Right lobe of liver (tissue), 6 donors: ENCODE data around the gene TBCD. TPM values are rescaled to one million over a fixed set of nuclear protein-coding genes. Genes with fewer than 3 reads are reported as not detected.

Experiments
- ATAC-seq, 4 donors: fragments of 200-7000 bp; cut with Tn5 transposase; one replicate each; pipeline ENCODE4 v1.9.1; 2020; ENCODE audit warnings: mild to moderate bottlenecking in 4 of 4, moderate library complexity in 4 of 4
- DNase-seq, 3 donors: peaks; one replicate each; pipeline ENCODE4 v3.0.0-alpha.2; 2020
- H3K27ac ChIP-seq, 3 donors: fragments of 200-600 bp; one replicate each; pipeline ENCODE4 v1.8.0; 2022
- H3K27me3 ChIP-seq, 2 donors: fragments of 200-600 bp; one replicate each; pipeline ENCODE4 v1.8.0; 2022
- H3K36me3 ChIP-seq, 4 donors: fragments of 200-600 bp; sonication (generic) in 1 of 4; one replicate each; pipeline versions ENCODE4 v1.5.1 to v1.8.0; 2017 to 2022; ENCODE audit warnings: control low read depth in 1 of 4
- H3K4me1 ChIP-seq, 4 donors: fragments of 200-600 bp; sonication (generic) in 1 of 4; one replicate each; pipeline versions ENCODE4 v1.5.1 to v1.8.0; 2017 to 2022; ENCODE audit warnings: control low read depth in 1 of 4
- H3K4me3 ChIP-seq, 3 donors: fragments of 200-600 bp; one replicate each; pipeline ENCODE4 v1.8.0; 2022
- H3K9me3 ChIP-seq, 4 donors: fragments of 200-600 bp; sonication (generic) in 1 of 4; one replicate each; pipeline versions ENCODE4 v1.5.1 to v1.8.0; 2017 to 2022; ENCODE audit warnings: control low read depth in 1 of 4
- POLR2A ChIP-seq: fragments of 450-650 bp; IDR thresholded peaks from one replicate; pipeline ENCODE4 v1.6.1; 2017; ENCODE audit warnings: antibody characterized with exemption, mild to moderate bottlenecking
- WGBS: methylation state at CpG from one replicate; pipeline ENCODE4 v1.1.6; 2018; ENCODE audit warnings: low coverage, low lambda C conversion rate; ENCODE audit not compliant: insufficient coverage; ENCODE audit errors: missing lambda C conversion rate; 5-methylcytosine and 5-hydroxymethylcytosine counted together
- intact Hi-C, 2 donors: fragments of 100-400 bp; cut with DNase I; formaldehyde crosslinking; loops; one replicate each; pipeline versions ENCODE4 v1.11.2 to v1.14.1; 2022
- total RNA-seq, 6 experiments: library from RNA; depleted of rRNA in 2 of 6; stranded (reverse); fragments of >200 nt in 2 of 6; fragmentation: NEBNext Ultra II Directional in 3 of 6; extraction: Animal tissue kit (Norgen Biotek cat#: 25700) in 3 of 6; gene quantifications; one replicate each; pipeline versions ENCODE4 v1.1.0 to v1.2.4, GENCODE V29; 2016 to 2023
- TF ChIP-seq, protein P1 (sequence below), 4 donors: fragments of 200-600 bp in 3 of 4; fragments of 450-650 bp in 1 of 4; IDR thresholded peaks; one replicate each; pipeline versions ENCODE4 v1.5.1 to v1.8.0; 2016 to 2022; ENCODE audit warnings: antibody characterized with exemption in 4 of 4, mild to moderate bottlenecking in 2 of 4
- donor health status: DM: no; HTN: yes; CAD: no.
- donor health status: DM: no; HTN: no; CAD: no.
- donor health status: DM: no; HTN: no; CAD: no.
- donor health status: DM: no; HTN: yes; CAD: no.
- donor health status: DM: no; HTN: yes; CAD: no.

The TBCD gene
- total RNA-seq, 6 experiments from 2014 or later, result 28.0 to 55.7 (median 41.3) TPM

DNA sequence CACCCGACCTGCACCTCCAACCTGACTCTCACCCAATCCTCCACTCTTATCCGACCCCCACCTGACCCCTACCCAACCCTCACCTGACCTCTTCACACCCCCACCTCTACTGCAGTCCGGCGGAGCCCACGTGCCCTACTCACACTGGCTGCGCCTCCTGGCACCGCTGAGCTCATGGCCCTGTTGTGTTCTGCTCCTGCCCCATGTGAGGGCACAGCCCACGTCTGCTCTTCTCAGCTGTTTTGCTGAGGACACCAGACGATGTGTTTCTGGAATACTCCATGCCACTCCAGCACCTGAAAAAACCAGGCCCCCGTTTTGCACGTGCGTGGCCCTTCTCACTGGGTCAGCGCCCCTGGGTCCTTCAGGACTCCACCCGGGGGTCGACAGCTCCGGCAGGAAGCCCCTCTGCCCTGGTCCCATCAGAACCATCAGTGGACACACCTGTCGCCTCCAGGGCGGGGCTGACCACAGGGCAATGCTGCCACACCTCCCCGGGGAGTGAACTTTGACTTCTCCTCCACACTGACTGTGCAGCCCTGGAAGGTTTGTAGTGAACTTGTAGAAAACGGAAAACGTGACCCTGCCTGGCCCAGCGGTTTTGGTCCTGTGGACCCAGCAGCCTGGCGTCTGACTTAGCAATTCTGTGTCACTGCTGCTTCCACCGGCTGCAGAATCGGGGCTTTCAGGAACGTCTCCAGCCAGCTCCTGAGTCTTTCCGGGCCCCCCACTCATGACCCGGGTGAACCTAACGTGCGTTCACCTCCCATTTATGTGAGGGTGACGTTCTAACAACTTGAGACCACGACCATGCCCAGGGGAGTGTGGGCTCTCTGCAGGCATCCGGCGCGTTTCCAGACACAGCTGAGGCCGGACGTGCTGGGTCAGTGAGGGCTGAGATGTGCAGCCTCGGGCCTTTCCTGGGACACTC, 47.7 kb upstream of the TBCD start:
- H3K4me1 ChIP-seq, result peaks cover 0 to 10% (median 3%) of the 10 kb centered on the region in 4 donors
- ATAC-seq, result peak; percentile 89 to 95 (median 92)
- no peaks in the 10 kb centered on the region for H3K9me3 ChIP-seq
- H3K36me3 ChIP-seq, result no peaks in the 10 kb centered on the region
- H3K27ac ChIP-seq, result peak overlapping the region in 2 of 3 donors; percentile 44 to 50
- H3K27me3 ChIP-seq, result no peaks in the 10 kb centered on the region
- no peak for TF ChIP-seq POLR2A
- TF ChIP-seq, protein P1, sequence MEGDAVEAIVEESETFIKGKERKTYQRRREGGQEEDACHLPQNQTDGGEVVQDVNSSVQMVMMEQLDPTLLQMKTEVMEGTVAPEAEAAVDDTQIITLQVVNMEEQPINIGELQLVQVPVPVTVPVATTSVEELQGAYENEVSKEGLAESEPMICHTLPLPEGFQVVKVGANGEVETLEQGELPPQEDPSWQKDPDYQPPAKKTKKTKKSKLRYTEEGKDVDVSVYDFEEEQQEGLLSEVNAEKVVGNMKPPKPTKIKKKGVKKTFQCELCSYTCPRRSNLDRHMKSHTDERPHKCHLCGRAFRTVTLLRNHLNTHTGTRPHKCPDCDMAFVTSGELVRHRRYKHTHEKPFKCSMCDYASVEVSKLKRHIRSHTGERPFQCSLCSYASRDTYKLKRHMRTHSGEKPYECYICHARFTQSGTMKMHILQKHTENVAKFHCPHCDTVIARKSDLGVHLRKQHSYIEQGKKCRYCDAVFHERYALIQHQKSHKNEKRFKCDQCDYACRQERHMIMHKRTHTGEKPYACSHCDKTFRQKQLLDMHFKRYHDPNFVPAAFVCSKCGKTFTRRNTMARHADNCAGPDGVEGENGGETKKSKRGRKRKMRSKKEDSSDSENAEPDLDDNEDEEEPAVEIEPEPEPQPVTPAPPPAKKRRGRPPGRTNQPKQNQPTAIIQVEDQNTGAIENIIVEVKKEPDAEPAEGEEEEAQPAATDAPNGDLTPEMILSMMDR (IDR thresholded peaks at IDR 0.05), result no peak
- peak; percentile 69 to 88 (median 86) for DNase-seq
- 34% methylated on average over 16 of the region's 38 CpGs for WGBS
- no peak overlapping the region for H3K4me3 ChIP-seq
- intact Hi-C loops, result no loop called here

DNA sequence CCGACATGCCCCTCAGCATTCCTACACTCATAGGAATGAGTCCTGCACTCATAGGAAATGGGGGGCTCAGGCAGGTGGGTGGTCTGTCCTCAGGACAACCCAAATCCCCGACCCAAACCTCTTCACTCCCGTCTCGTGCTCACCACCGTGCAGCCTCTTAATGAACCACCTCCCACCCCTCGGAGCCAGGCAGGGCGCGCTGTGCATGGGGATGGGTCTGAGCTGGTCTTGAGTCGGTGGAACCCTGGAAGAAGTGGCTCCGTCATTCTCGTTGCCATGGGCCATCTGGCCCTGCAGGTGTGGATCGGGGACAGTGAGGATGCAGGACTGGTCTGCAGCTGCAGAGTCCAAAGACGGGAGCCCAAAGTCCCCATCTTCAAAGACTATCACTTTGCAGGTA, 47.0 kb upstream of the TBCD start:
- no peaks in the 10 kb centered on the region for H3K27me3 ChIP-seq
- H3K9me3 ChIP-seq, result no peaks in the 10 kb centered on the region
- intact Hi-C loops, result no loop called here
- H3K4me1 ChIP-seq, result peaks cover 0 to 10% (median 3%) of the 10 kb centered on the region in 4 donors
- DNase-seq, result no peak
- WGBS, result 60% methylated on average over 1 of the region's 13 CpGs
- no peaks in the 10 kb centered on the region for H3K36me3 ChIP-seq
- H3K27ac ChIP-seq, result peak overlapping the region in 2 of 3 donors; percentile 44 to 50
- no peak for ATAC-seq
- TF ChIP-seq POLR2A, result no peak
- TF ChIP-seq, protein P1 (IDR thresholded peaks at IDR 0.05), result no peak
- no peak overlapping the region for H3K4me3 ChIP-seq

DNA sequence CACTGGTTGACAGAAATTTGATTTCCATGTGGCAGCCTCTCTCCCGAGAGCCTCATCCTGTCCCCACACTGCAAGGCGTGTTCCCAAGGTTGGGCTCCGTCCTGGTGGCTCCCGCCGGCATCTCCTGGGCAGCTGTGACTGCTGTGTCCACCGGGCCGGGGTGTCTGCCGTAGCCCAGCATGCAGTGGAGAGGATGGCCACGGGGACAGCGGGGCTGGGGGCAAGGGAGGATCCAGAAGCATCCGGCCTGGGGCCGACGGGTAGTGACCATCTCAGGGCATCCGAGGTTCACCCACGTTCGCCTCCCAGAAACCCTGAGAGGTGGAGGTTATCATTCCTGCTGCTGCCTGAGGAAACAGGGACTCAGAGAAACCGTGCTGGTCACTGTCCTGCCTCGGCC, 46.1 kb upstream of the TBCD start:
- ATAC-seq, result no peak
- no peak for DNase-seq
- 80% methylated on average over 1 of the region's 18 CpGs for WGBS

DNA sequence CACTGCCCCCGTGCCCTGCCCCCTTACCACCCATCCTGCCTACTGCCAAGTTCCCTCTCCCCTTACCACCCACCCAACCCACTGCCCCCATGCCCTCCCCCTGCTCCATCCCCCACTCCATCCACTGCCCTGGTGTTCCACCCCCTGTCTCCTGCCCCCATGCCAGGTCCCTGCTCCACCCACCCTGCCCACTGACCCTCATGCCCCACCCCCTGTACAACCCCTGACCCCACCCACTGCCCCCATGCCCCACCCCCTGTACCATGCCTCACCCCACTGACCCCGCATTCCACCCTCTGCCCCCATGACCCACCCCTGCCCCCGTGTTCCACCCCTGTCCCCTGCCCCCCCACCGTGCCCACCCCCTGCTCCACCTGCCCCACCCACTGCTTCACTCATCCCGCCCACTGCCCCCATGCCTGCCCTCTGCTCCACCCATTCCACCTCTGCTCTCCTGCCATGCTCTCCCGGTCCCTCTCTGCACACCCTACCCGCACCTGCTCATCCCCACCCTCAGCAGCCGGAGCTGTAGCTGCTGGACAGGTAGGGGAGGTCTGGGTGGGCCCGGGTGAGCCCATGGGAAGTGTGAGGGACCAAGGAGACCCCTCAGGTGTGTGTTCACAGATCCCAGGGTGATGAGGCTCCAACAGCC, 42.7 kb upstream of the TBCD start:
- ATAC-seq (peak in 1 of 4 donors; percentile 4), DNase-seq (no peak)
- TF ChIP-seq, protein P1 (IDR thresholded peaks at IDR 0.05), result no peak
- no peak for TF ChIP-seq POLR2A
- WGBS, result 69% methylated on average over 8 of the region's 9 CpGs
- Histone ChIP-seq H3K4me3 (no peak overlapping the region), H3K9me3 (no peaks in the 10 kb centered on the region), H3K27me3 (no peaks in the 10 kb centered on the region), H3K36me3 (no peaks in the 10 kb centered on the region), H3K4me1 (peaks cover 0 to 7% (median 3%) of the 10 kb centered on the region in 4 donors), H3K27ac (no peak overlapping the region)
- intact Hi-C loops, result no loop called here

More for the DNA sequence above, 46.1 kb upstream of the TBCD start:
- Histone ChIP-seq H3K27ac (no peak overlapping the region), H3K36me3 (no peaks in the 10 kb centered on the region), H3K4me1 (peaks cover 0 to 10% (median 3%) of the 10 kb centered on the region in 4 donors), H3K9me3 (no peaks in the 10 kb centered on the region), H3K4me3 (no peak overlapping the region), H3K27me3 (no peaks in the 10 kb centered on the region)
- no peak for TF ChIP-seq POLR2A
- TF ChIP-seq, protein P1 (IDR thresholded peaks at IDR 0.05), result no peak
- intact Hi-C loops, result no loop called here
